Stimulated activated CD8-positive, alpha-beta memory T cell treated with anti-CD3 and anti-CD28 coated beads, Interleukin-12 subunit alpha, Interleukin-12 subunit beta, amount 100 ng/mL, for 24 hours (primary cell): ENCODE data around the gene FAM120B.

Source experiments
- DNase-seq: peaks from one replicate; pipeline ENCODE4 v3.0.0-alpha.2; 2020; ENCODE audit errors: extremely low read depth

The FAM120B gene

GRCh38 chr6:170442596-170442995, 136.0 kb downstream of the FAM120B start:
- no peak for DNase-seq

GRCh38 chr6:170443151-170443662, 136.6 kb downstream of the FAM120B start:
- no peak for DNase-seq

GRCh38 chr6:170444056-170444591, 137.6 kb downstream of the FAM120B start:
- DNase-seq = no peak

- no peak for DNase-seq
These were observed 138.3 kb downstream of the FAM120B start for GRCh38 chr6:170444811-170445211.

GRCh38 chr6:170445487-170445886, 138.9 kb downstream of the FAM120B start:
- no peak for DNase-seq

GRCh38 chr6:170445971-170446370, 139.4 kb downstream of the FAM120B start:
- no peak for DNase-seq

- DNase-seq = no peak
These were observed 140.4 kb downstream of the FAM120B start for GRCh38 chr6:170446841-170447560.

- DNase-seq = no peak
These were observed 141.0 kb downstream of the FAM120B start for GRCh38 chr6:170447561-170447930.

- no peak for DNase-seq
These were observed 141.8 kb downstream of the FAM120B start for GRCh38 chr6:170448317-170448716.

- DNase-seq = no peak
These were observed 142.4 kb downstream of the FAM120B start for GRCh38 chr6:170448751-170449630.

- no peak for DNase-seq
These were observed 143.5 kb downstream of the FAM120B start for GRCh38 chr6:170449835-170450753.

- DNase-seq = no peak
These were observed 144.6 kb downstream of the FAM120B start for GRCh38 chr6:170450916-170451761.

- DNase-seq = no peak
These were observed 145.4 kb downstream of the FAM120B start for GRCh38 chr6:170451762-170452651.

GRCh38 chr6:170452767-170453545, 146.4 kb downstream of the FAM120B start:
- DNase-seq = no peak

GRCh38 chr6:170453586-170454511, 147.3 kb downstream of the FAM120B start:
- DNase-seq = no peak

- DNase-seq = no peak
These were observed 148.1 kb downstream of the FAM120B start for GRCh38 chr6:170454512-170455285.
